GM21528 (cell line): ENCODE results near the gene PXN.
"Not testable (repeated sequence)": the region's sequence is repeated elsewhere in the genome, so short reads cannot be mapped to it uniquely, and the experiment has no call there.

Experiments
- ATAC-seq: cut with Tn5 transposase; IDR thresholded peaks from one replicate; pipeline ENCODE4 v1.9.1; 2021; ENCODE audit warnings: mild to moderate bottlenecking, moderate library complexity; ENCODE audit not compliant: unreplicated experiment, low FRiP score

The PXN gene

GRCh38 chr12:120262852-120263747, 2.4 kb downstream of the PXN start:
- no peak for ATAC-seq

GRCh38 chr12:120261951-120262851, 3.3 kb downstream of the PXN start:
- no peak for ATAC-seq

- no peak for ATAC-seq
Observed at GRCh38 chr12:120260607-120261006, 4.9 kb downstream of the PXN start.

DNA sequence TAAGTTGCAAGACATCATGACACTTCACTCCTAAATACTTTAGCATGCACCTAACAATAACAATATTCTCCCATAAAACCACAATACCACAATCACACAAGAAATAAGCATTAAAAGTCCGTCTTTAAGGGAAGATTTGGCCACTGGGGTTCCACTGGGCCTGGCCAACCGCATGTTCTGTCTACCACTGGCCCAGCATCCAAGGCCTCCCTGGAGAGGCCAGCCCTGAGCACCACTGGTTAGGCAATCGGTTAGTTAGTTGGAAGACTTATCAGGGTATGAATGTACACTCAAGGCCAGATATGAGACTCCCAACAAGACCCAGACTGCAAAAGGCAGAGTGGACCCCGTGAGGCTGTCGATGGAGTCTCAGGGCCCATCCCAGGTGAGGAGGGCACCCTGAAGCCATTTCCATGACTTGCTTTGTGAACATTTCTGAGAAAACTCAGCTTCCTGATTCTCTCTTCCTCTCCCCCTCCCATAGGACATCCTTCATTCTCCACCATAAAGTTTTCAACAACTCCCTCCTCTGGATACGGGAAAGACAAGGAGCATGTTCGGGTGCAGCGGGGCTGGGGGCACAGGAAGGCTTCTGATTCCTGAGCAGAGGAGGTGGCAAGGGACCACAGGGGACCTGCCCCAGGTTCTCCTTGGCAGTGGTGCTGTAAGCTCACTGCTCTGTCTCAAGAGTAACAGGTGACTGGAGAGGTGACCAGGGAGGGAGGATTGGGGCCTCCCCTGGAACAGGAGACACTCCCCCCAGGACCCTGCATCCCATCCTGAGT, 5.9 kb downstream of the PXN start:
- no peak for ATAC-seq

GRCh38 chr12:120258323-120258896, 7.1 kb downstream of the PXN start:
- no peak for ATAC-seq

DNA sequence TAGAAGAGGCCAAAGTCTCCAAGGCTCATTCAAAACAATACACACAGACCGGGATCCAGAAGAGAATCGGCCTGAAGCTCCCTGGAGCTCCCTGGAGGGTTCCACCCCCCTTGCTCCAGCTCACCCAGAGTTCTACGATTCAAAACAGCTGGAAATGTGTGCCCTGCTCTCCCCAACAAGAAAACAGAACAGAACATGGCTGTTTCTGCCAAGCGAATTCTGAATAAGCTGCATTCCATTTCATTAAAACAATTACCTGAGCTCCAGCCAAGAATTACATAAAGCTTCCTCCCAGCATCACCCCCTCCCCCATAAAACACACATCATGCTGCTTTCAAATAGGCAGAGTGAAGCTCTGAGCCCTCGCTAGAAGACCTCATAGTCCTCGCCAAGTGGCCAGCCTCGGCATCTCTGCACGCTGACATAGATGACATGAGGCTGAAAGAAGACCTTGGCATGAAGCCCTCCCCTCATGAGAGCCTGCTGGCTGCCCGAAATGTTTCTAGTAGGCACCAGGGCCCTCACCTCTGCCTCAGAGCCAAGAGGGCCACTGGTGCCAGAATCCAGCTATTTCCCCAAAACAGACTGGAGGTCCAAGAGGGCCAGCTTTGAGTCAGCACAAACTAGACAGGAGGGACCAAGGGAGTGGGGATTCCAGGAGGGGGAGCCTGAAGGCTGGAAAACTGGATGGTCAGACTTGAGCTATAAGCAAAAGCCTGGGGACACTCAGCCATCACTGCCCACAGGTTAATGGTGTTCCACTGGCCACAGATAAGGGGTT, 8.3 kb downstream of the PXN start:
- ATAC-seq = no peak

GRCh38 chr12:120254809-120255208, 10.7 kb downstream of the PXN start:
- no peak for ATAC-seq

GRCh38 chr12:120253313-120253712, 12.2 kb downstream of the PXN start:
- not testable (repeated sequence) for ATAC-seq

DNA sequence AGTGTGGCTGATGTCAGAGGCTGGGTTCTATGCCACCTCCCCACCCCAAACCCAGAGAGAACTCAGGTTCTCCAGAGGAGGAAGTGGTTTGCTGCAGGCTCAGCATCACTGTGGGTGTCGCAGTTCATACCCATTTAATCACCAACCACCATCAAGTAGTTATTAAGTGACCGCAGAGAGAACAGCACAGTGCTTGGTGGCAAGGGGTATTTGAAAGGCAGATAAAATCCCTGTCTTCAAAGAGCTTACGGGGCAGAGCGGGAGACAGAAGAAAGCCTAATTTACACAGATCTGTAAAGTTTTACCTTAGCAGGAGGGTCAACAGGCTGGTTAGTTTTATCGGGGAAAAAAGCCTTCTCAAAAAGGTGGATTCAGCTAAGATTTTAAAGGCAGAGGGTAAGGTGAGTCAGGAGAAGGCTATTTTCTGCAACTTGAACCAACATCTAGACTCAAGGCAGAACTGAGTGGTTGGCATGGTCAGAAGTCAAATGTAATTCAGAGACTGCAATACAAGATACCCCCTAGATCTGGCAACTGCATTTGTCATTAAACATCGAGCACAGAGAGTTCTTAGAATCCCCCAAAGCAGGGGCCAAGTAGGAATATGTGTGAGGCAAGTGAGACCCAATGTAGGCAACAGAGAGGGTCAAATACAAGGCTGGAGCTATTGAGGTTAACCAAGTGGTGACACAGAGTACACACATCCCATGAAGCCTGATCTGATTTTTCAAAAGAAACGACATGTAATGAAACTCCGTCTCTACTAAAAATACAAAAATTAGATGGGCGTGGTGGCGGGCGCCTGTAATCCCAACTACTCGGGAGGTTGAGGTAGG, 13.2 kb downstream of the PXN start:
- ATAC-seq = no peak

- not testable (repeated sequence) for ATAC-seq
Observed at GRCh38 chr12:120251364-120252070, 14.0 kb downstream of the PXN start.

- no peak for ATAC-seq
Observed at GRCh38 chr12:120249875-120250795, 15.4 kb downstream of the PXN start.

DNA sequence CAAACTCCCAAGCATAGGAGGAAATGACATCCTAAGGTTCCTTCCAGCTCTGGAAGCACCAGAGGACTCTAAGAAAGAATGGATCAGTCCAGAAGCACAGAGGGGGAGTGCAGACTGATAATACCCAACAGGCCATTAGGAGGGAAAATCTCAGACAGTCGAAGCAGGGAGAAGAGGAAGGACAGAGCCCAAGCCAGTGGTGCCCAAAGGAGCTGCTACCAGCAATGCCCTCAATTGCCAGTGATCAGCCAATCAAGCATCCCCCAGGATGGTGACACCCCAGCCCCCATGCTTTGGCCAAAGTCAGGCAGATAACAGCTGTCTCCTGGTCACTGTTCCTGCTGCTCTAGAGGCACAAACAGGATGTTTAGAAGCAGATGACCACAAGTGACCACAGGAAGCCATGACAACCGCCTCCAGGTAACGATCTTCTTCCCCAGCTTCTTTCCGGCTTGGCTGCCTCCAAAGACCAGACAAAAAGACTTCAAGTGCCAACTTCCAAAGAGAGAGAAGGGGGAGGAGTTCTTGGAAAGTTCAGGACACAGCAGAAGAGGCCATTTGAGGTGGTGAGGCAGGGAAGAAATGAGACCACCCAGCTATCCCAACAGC, 16.2 kb downstream of the PXN start:
- no peak for ATAC-seq

DNA sequence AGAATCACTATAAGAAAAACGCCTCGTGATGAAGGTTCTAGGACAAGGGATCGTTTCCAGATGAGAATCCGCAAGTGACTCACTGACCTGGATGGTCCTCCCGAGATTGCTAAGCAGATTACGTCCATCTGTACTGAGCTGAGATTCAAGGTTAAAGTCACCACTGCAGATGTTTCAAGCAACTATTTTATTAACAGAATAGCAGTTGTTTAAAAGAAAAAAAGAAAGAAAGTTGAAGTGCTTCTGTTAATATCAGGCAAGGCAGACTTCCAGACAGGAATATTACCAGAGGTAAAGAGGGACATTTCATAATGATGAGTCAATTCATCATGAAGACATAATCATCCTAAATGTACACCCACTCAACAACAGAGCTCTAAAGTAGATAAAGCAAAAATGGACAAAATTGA, 17.9 kb downstream of the PXN start:
- ATAC-seq = no peak

DNA sequence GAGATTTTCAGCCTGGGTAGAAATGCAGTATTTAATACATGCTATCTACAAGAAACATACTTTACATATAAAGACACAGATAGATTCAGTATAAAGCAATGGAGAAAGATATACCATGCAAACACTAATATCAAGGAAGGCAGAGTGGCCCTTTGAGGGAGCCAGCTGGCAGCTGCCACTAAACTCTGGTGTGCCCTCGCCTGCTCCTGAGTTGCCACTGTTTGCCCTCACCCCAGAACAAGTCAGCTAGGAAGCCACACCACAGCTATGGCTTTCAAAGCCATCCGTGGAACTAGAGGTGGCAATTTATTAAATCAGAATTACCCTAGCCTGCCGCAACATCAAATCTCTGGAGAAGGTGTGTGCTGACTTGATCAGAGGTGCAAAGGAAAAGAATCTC, 18.3 kb downstream of the PXN start:
- no peak for ATAC-seq

- not testable (repeated sequence) for ATAC-seq
Observed at GRCh38 chr12:120246705-120247104, 18.8 kb downstream of the PXN start.

- ATAC-seq = no peak
Observed at GRCh38 chr12:120242971-120243699, 22.4 kb downstream of the PXN start.
